Measurements from ENCODE around the gene ZC2HC1C. TPM values are rescaled to one million over a fixed set of nuclear protein-coding genes. Genes with fewer than 3 reads are reported as not detected.
"Not testable (repeated sequence)": the region's sequence is repeated elsewhere in the genome, so short reads cannot be mapped to it uniquely, and the experiment has no call there.

The ZC2HC1C gene
- total RNA-seq, 1 donor from 2014 or later, result 3.2 TPM

GRCh38 chr14:75067212-75067611, 2.2 kb upstream of the ZC2HC1C start:
- Mint-ChIP-seq H3K36me3 (ENCODE audit: unreplicated experiment) (no peaks in the 10 kb centered on the region), H3K4me1 (ENCODE audit: low read depth, unreplicated experiment) (peaks cover 6% of the 10 kb centered on the region), H3K27me3 (ENCODE audit: unreplicated experiment) (peaks cover 5% of the 10 kb centered on the region), H3K27ac (ENCODE audit: unreplicated experiment) (no peak overlapping the region), H3K9me3 (ENCODE audit: unreplicated experiment) (peaks cover 2% of the 10 kb centered on the region), H3K4me3 (ENCODE audit: unreplicated experiment) (no peak overlapping the region)
- no peak for TF ChIP-seq CTCF (IDR thresholded peaks at IDR 0.05; ENCODE audit: partially characterized antibody, unreplicated experiment)
- no peak for DNase-seq

- not testable (repeated sequence) for H3K36me3 Mint-ChIP-seq (ENCODE audit: unreplicated experiment); H3K27me3 Mint-ChIP-seq (ENCODE audit: unreplicated experiment); H3K4me3 Mint-ChIP-seq (ENCODE audit: unreplicated experiment); H3K27ac Mint-ChIP-seq (ENCODE audit: unreplicated experiment); H3K4me1 Mint-ChIP-seq (ENCODE audit: low read depth, unreplicated experiment); DNase-seq; H3K9me3 Mint-ChIP-seq (ENCODE audit: unreplicated experiment)
Measured at GRCh38 chr14:75067765-75068164, 1.7 kb upstream of the ZC2HC1C start.

- no peaks in the 10 kb centered on the region for H3K36me3 Mint-ChIP-seq (ENCODE audit: unreplicated experiment)
- peaks cover 3% of the 10 kb centered on the region for H3K27me3 Mint-ChIP-seq (ENCODE audit: unreplicated experiment)
- TF ChIP-seq CTCF (IDR thresholded peaks at IDR 0.05; ENCODE audit: partially characterized antibody, unreplicated experiment), result no peak
- H3K4me3 Mint-ChIP-seq (ENCODE audit: unreplicated experiment), result no peak overlapping the region
- no peak overlapping the region for H3K27ac Mint-ChIP-seq (ENCODE audit: unreplicated experiment)
- no peak for DNase-seq
- peaks cover 2% of the 10 kb centered on the region for H3K9me3 Mint-ChIP-seq (ENCODE audit: unreplicated experiment)
- H3K4me1 Mint-ChIP-seq (ENCODE audit: low read depth, unreplicated experiment), result peaks cover 2% of the 10 kb centered on the region
Measured at GRCh38 chr14:75068294-75069120, 934 bp upstream of the ZC2HC1C start.

GRCh38 chr14:75069811-75070145, 337 bp downstream of the ZC2HC1C start:
- peak overlapping the region; percentile 95 for H3K27ac Mint-ChIP-seq (ENCODE audit: unreplicated experiment)
- H3K4me3 Mint-ChIP-seq (ENCODE audit: unreplicated experiment), result no peak overlapping the region
- no peak for DNase-seq
- H3K4me1 Mint-ChIP-seq (ENCODE audit: low read depth, unreplicated experiment), result peaks cover 2% of the 10 kb centered on the region
- peaks cover under 1% of the 10 kb centered on the region for H3K9me3 Mint-ChIP-seq (ENCODE audit: unreplicated experiment)
- peaks cover 3% of the 10 kb centered on the region for H3K27me3 Mint-ChIP-seq (ENCODE audit: unreplicated experiment)
- no peaks in the 10 kb centered on the region for H3K36me3 Mint-ChIP-seq (ENCODE audit: unreplicated experiment)
- TF ChIP-seq CTCF (IDR thresholded peaks at IDR 0.05; ENCODE audit: partially characterized antibody, unreplicated experiment), result no peak

- no peak for TF ChIP-seq CTCF (IDR thresholded peaks at IDR 0.05; ENCODE audit: partially characterized antibody, unreplicated experiment)
- DNase-seq, result no peak
- Mint-ChIP-seq H3K9me3 (ENCODE audit: unreplicated experiment) (no peaks in the 10 kb centered on the region), H3K36me3 (ENCODE audit: unreplicated experiment) (no peaks in the 10 kb centered on the region), H3K27ac (ENCODE audit: unreplicated experiment) (no peak overlapping the region), H3K4me1 (ENCODE audit: low read depth, unreplicated experiment) (peaks cover 2% of the 10 kb centered on the region), H3K4me3 (ENCODE audit: unreplicated experiment) (peak overlapping the region; percentile 16), H3K27me3 (ENCODE audit: unreplicated experiment) (peaks cover 3% of the 10 kb centered on the region)
Measured at GRCh38 chr14:75070383-75070782, 942 bp downstream of the ZC2HC1C start.

Measured in glutamatergic neuron (in vitro differentiated cells).